Loucy (cell line): ENCODE data around the gene SGK1.

ENCODE experiments used
- EZH2phosphoT487 ChIP-seq: fragments of 200-600 bp; IDR thresholded peaks from 2 replicates; pipeline ENCODE4 v1.6.1; 2018; ENCODE audit warnings: antibody characterized with exemption, mild to moderate bottlenecking, moderate library complexity, borderline replicate concordance
- TF ChIP-seq, protein P1 (sequence below): fragments of 200-600 bp; sonication (generic); conservative IDR thresholded peaks from 2 replicates; pipeline ENCODE4 v1.5.1; 2014; ENCODE audit warnings: mild to moderate bottlenecking, antibody characterized with exemption, low read length

DNA sequence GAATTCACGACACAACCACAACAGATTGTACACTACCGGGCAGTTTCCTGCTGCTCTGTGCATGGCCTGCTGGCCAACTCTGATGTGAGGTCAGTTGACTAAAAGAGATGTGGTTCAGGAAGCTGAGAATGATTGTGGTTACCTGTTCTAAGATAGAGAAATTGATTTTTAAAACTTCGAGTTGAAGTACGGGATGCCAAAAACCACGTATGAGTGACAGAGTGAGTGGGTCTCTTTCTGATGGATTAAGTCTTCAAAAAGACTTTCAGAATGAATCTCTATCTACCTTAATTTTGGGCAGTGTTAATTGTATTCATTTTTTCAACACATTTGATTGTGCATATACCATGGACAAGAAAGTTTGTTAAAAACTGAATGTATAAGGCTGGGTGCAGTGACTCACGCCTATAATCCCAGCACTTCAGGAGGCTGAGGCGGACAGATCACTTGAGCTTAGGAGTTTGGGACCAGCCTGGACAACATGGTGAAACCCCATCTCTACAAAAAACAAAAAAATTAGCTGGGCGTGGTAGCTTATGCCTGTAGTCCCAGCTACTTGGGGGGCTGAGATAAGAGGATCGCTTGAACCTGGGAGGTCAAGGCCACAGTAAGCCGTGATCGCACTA lies 121.2 kb downstream of the SGK1 start:
- TF ChIP-seq, protein P1, sequence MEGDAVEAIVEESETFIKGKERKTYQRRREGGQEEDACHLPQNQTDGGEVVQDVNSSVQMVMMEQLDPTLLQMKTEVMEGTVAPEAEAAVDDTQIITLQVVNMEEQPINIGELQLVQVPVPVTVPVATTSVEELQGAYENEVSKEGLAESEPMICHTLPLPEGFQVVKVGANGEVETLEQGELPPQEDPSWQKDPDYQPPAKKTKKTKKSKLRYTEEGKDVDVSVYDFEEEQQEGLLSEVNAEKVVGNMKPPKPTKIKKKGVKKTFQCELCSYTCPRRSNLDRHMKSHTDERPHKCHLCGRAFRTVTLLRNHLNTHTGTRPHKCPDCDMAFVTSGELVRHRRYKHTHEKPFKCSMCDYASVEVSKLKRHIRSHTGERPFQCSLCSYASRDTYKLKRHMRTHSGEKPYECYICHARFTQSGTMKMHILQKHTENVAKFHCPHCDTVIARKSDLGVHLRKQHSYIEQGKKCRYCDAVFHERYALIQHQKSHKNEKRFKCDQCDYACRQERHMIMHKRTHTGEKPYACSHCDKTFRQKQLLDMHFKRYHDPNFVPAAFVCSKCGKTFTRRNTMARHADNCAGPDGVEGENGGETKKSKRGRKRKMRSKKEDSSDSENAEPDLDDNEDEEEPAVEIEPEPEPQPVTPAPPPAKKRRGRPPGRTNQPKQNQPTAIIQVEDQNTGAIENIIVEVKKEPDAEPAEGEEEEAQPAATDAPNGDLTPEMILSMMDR, result no peak
- peak; percentile 47; the same call in 1 of the 2 replicates for TF ChIP-seq EZH2phosphoT487
